IPS DF 4.7 (cell line): Measurements from ENCODE around the gene IQCH.

Source experiments
- DNase-seq: peaks from one replicate; pipeline ENCODE4 v3.0.0-alpha.2; 2013; ENCODE audit warnings: low spot score; ENCODE audit errors: extremely low read depth

The IQCH gene

GRCh38 chr15:67501177-67501835, 246.7 kb downstream of the IQCH start:
- no peak for DNase-seq

GRCh38 chr15:67501836-67502461, 247.4 kb downstream of the IQCH start:
- DNase-seq, result no peak

- DNase-seq, result no peak
Measured at GRCh38 chr15:67504056-67504455, 249.5 kb downstream of the IQCH start.

DNA sequence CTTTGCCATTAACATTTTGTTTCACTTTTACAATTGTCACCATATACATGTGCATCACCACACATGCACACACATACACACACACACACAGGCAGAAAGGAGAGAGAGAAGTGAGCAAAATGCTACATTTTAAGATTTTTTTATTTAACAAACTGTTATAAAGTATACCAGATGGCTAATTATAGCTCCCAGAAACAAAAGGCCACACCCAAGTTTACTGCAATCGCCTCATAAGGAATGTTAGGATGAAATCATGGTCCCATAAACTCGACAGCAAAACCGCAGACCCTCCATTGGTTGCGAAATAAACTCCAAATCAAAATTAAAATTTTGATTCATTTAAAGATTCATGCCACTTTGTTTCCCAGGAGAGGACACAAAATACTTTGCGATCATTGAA, 250.2 kb downstream of the IQCH start:
- DNase-seq, result no peak

- DNase-seq, result no peak
Measured at GRCh38 chr15:67505675-67506572, 251.3 kb downstream of the IQCH start.

GRCh38 chr15:67506775-67507747, 252.5 kb downstream of the IQCH start:
- DNase-seq, result no peak

DNA sequence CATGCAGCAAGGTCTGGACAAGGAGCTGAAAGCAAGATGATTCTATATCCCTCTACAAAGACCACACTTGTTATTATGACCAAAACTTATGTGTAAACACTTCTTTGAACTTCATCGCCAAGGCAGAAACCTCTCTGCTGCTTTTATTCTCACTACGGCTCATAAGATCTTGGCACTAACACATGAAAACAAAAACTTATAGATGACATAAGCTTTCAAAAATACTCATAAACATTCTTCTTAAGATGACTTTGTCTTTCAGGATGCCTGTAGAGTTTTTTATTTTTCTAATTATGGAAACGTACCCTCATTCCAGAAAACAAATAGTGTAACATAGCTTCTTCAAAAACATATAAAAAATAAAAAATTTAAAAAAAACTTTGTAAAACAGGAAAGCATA, 253.8 kb downstream of the IQCH start:
- no peak for DNase-seq

DNA sequence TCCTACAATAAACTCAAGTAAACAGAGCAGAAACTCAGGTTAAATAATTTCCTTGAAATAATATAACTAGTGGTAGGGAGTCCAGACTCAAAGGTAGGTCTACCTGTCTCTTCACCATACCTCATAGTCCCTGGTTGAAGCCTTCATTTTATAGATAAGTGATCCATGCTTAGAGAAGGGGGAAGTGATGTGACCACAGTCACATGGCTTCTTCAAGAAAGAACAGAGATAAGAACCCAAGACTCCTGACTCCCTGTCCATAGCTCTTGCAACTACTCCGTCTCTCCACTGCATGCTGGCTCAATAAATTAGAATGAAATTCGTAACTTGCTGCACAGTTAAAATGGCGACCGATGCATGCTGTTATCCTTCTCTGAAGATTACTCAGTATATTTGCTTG, 255.3 kb downstream of the IQCH start:
- DNase-seq, result no peak

DNA sequence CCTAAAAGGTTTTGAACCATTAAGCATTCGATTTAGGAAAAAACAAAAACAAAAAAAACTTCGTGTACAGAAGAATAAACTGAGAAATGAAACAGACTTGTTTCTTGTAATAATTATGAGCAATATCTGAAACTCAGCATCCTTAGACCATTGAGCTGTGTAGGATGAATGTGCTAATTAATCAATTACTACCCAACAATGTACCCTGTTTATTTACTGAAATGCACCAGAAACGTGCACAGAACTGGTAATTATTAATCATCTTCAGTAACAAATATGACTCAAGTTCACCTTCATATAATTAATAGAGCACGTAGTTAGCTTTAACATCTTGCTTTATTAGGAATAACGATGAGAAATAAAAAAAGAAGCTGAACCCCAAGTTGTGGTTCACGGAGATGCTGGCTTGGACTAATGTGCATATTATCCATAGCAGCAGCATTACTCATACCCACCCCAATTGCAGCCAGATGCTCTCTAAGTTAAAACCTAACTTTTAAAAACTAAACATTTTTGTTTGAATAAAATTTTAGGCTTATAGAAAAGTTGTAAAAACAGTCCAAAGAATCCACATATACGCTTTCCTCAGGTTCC, 256.1 kb downstream of the IQCH start:
- no peak for DNase-seq

DNA sequence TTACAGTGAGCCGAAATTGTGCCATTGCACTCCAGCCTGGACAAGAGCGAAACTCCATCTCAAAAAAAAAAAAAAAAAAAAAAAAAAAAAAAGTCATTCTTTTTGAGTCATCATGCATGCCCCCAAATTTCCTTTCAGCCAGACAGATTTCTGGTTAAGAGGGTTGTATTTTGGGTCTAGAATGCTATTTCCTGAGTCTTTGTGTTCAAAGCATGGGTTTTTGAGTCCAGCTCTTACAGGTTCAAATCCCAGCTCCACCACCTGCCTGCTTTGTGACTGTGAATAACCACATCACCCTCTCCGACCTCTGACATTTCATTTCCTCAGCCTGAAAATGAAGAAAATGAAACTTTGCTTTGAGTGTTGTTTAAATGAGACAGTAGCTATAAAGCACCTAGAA, 257.0 kb downstream of the IQCH start:
- no peak for DNase-seq

DNA sequence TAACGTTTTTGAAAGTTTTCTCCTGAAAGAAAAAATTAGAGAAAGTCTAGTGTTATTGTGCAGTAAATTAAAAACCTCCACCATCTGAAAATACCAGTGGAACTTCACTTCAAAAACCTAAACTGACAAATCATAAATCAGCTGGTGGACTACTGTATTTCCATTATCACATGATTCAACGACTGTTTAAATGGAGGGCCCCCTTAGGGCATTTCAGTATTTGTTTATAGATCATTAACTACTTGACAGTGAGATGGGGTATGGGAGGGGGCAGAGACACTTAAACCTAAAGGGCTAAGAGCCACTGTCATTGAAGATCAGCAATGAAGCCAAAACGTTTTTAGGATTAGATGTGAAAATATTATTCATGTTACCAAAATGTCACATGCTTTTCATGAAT, 257.6 kb downstream of the IQCH start:
- no peak for DNase-seq

DNA sequence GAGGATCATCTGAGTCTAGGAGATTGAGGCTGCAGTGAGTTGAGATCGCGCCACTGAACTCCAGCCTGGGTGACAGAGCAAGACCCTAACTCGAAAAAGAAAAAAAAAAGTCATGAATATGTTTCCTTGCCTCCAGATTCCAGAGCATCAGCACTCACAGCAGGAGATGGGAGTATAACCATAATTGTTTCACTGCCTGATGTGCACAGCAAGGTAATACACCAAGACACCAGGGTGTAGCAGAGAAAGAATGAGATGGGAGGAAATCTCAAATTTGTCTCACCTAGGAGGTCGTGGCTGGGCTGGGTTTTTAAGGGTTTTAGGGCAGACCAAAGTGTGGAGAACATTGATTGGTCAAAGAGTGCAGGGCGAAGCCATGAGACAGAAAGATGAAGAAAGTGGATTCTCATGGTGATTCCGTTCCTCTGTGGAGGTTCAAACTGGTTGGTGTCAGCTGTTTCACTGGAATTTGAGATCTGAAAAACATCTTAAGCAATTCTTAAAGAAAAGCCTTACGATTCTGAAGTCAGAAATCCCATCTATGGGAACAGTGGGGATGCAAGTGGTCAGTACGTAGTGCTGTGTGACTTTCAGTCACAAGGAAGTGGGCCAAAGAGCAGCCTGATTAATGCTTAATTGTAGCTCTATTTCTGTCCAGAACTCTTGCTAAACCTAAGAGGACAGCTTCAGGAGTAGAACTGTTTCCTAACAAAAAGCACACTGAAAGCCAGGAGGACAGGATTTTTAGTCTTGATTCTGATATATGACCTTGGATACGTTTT, 258.5 kb downstream of the IQCH start:
- DNase-seq, result no peak

DNA sequence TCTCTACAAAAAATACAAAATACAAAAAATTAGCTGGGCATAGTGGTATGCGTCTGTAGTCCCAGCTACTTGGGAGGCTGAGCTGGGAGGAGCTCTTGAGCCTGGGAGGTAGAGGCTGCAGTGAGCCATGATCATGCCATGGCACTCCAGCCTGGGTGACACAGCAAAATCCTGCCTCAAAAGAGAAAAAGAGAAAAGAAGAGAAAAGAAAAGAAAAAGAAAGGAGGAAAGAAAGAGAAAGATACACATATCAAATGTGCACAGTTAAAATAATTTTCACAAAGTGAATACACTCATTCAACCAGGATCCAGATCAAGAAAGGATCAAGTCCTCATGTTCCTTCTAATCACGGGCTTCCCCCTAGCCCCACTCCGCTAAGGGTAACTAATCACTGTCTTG, 260.5 kb downstream of the IQCH start:
- no peak for DNase-seq

GRCh38 chr15:67515557-67515956, 261.0 kb downstream of the IQCH start:
- DNase-seq, result no peak

GRCh38 chr15:67520321-67521028, 265.9 kb downstream of the IQCH start:
- no peak for DNase-seq

DNA sequence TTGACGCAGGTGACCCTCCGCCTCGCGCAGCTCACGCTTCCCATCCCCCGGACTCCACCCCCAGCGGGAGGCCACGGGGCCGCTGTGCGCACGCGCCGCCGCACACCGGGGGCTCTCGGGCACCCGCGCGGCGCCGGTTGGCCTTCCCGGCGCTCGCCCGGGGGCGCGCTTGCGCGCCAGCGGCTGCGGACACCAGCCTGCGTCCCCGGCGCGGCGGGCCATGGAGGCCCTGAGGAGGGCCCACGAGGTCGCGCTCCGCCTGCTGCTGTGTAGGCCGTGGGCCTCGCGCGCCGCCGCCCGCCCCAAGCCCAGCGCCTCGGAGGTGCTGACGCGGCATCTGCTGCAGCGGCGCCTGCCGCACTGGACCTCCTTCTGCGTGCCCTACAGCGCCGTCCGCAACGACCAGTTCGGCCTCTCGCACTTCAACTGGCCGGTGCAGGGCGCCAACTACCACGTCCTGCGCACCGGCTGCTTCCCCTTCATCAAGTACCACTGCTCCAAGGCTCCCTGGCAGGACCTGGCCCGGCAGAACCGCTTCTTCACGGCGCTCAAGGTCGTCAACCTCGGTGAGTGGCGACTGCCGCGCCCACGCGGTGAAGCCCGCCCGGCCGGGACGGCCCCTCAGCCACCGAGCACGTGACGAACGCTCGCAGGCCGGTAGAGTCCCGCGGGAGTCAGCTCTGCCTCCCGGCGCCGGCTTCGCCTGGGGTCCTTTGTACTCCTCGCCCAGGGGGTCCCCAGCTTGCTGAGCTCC, 266.6 kb downstream of the IQCH start, which contains the start of gene C15orf61:
C15orf61 (plus strand) TSS at position 103 of the 754 bp plus-strand sequence; CDS start at position 221, 118 bp downstream.
- DNase-seq, result no peak

DNA sequence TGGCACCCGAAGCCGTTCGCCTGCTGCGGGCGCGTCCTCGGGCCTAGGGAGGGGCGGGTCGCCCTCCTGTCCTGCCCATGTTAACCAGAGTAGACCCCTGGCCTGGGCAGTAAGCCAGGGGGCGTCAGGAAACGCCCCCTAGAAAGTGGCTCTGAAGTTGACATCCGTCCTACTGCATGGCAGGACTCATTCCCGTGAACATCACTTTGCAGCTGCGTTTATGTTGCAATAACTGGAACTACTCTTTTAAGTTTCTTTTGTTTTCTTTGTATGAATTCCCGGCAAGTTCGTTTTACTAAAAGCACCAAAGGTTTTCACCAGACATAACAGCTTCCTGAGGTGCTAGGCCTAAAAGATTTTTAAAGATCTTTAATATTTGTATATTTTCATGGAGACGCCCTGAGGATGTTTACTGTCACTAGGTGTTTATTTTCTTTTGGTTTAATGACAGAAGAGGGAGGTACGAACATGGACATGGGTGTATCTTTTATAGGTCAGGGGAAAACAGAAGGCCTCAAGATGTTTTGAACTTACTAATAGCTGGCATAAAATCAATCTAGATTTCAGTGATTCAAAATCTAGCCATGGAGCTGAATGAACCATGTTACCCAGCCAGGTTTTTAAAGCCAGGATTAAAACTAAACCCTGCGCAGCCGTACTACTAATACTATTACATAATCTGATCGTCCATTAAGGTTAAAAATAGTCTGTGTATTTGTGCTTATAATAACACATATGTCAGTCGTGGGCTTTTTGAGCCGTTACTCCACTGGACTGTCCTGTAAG, 267.4 kb downstream of the IQCH start:
- DNase-seq, result no peak

- DNase-seq, result no peak
Measured at GRCh38 chr15:67523330-67523729, 268.7 kb downstream of the IQCH start.
